Fibroblast of the aortic adventitia (primary cell): ENCODE data around the gene GABRB2. TPM values are rescaled to one million over a fixed set of nuclear protein-coding genes. Genes with fewer than 3 reads are reported as not detected.

Experiments used
- DNase-seq: peaks from one replicate; pipeline ENCODE4 v3.0.0-alpha.2; 2010; ENCODE audit warnings: low read depth
- H3K4me3 ChIP-seq: 2 replicates; pipeline ENCODE4 v1.5.1; 2011; ENCODE audit warnings: low read depth, mild to moderate bottlenecking, control low read depth, low read length, moderate library complexity
- CTCF ChIP-seq: IDR thresholded peaks from 2 replicates; pipeline ENCODE4 v1.5.1; 2011; ENCODE audit warnings: mild to moderate bottlenecking, low read length, control low read depth, inconsistent platforms; ENCODE audit not compliant: insufficient read depth
- total RNA-seq: library from RNA; depleted of rRNA; stranded (reverse); fragments of >200 nt; gene quantifications from 2 replicates; pipeline ENCODE4 v1.2.3, GENCODE V29; 2012; ENCODE audit warnings: low replicate concordance

GABRB2 gene
- total RNA-seq, 1 donor, result 0.09 TPM

GRCh38 chr5:161481922-161482321, 64.6 kb downstream of the GABRB2 start:
- no peak for TF ChIP-seq CTCF
- no peak overlapping the region for H3K4me3 ChIP-seq

GRCh38 chr5:161471211-161471950, 75.1 kb downstream of the GABRB2 start:
- no peak overlapping the region for H3K4me3 ChIP-seq
- no peak for DNase-seq
- TF ChIP-seq CTCF, result no peak

More at GRCh38 chr5:161481922-161482321, 64.6 kb downstream of the GABRB2 start:
- DNase-seq, result no peak

GRCh38 chr5:161467703-161468102, 78.8 kb downstream of the GABRB2 start:
- no peak overlapping the region for H3K4me3 ChIP-seq
- no peak for DNase-seq
- TF ChIP-seq CTCF, result no peak

GRCh38 chr5:161460741-161461140, 85.8 kb downstream of the GABRB2 start:
- no peak for DNase-seq
- H3K4me3 ChIP-seq, result no peak overlapping the region
- TF ChIP-seq CTCF, result no peak

- no peak for DNase-seq
- H3K4me3 ChIP-seq, result no peak overlapping the region
- TF ChIP-seq CTCF, result no peak
Observed at GRCh38 chr5:161446655-161447054, 99.9 kb downstream of the GABRB2 start.

GRCh38 chr5:161442471-161442870, 104.1 kb downstream of the GABRB2 start:
- TF ChIP-seq CTCF, result no peak
- H3K4me3 ChIP-seq, result no peak overlapping the region
- no peak for DNase-seq

GRCh38 chr5:161432798-161433197, 113.7 kb downstream of the GABRB2 start:
- no peak for TF ChIP-seq CTCF
- no peak for DNase-seq
- H3K4me3 ChIP-seq, result no peak overlapping the region
